Fibroblast of lung (primary cell): ENCODE results near the gene MORC1. TPM values are rescaled to one million over a fixed set of nuclear protein-coding genes. Genes with fewer than 3 reads are reported as not detected.

Experiments
- DNase-seq, 2 donors: peaks; one replicate each; pipeline versions ENCODE4 v3.0.0 to v3.0.0-alpha.2; 2010; ENCODE audit warnings: low read depth in 2 of 2
- H2AFZ ChIP-seq: 2 replicates; pipeline ENCODE4 v1.5.1; 2012; ENCODE audit warnings: low read length, control low read depth, inconsistent platforms
- H3K27ac ChIP-seq: 2 replicates; pipeline ENCODE4 v1.5.1; 2011; ENCODE audit warnings: low read length, control low read depth; ENCODE audit not compliant: insufficient read depth
- H3K27me3 ChIP-seq: 2 replicates; pipeline ENCODE4 v1.5.1; 2011; ENCODE audit warnings: mild to moderate bottlenecking, low read length; ENCODE audit not compliant: control insufficient read depth, insufficient read depth
- H3K36me3 ChIP-seq: 2 replicates; pipeline ENCODE4 v1.5.1; 2011; ENCODE audit warnings: low read length; ENCODE audit not compliant: control insufficient read depth, insufficient read depth
- H3K4me1 ChIP-seq: 2 replicates; pipeline ENCODE4 v1.5.1; 2011; ENCODE audit warnings: low read length; ENCODE audit not compliant: control insufficient read depth, insufficient read depth; ENCODE audit errors: extremely low read depth
- H3K4me2 ChIP-seq: 2 replicates; pipeline ENCODE4 v1.5.1; 2011; ENCODE audit warnings: low read length, control low read depth; ENCODE audit not compliant: insufficient read depth; ENCODE audit errors: extremely low read depth
- H3K4me3 ChIP-seq, 4 experiments: fragments of 200-600 bp in 1 of 4; sonication (generic) in 1 of 4; replicated peaks in 1 of 4; 2 replicates each; pipeline ENCODE4 v1.5.1; 2011 to 2016; ENCODE audit warnings: low read length in 4 of 4, low read depth in 3 of 4, mild to moderate bottlenecking in 3 of 4, control low read depth in 2 of 4, inconsistent platforms in 1 of 4, mixed read lengths in 1 of 4; ENCODE audit not compliant: insufficient read depth in 1 of 4; ENCODE audit errors: control extremely low read depth in 1 of 4
- H3K79me2 ChIP-seq: 2 replicates; pipeline ENCODE4 v1.5.1; 2012; ENCODE audit warnings: mild to moderate bottlenecking, low read length, inconsistent platforms; ENCODE audit not compliant: control insufficient read depth, insufficient read depth
- H3K9ac ChIP-seq: 2 replicates; pipeline ENCODE4 v1.5.1; 2011; ENCODE audit warnings: mild to moderate bottlenecking, low read length, control low read depth; ENCODE audit not compliant: insufficient read depth
- H3K9me3 ChIP-seq: 2 replicates; pipeline ENCODE4 v1.5.1; 2012; ENCODE audit warnings: low read depth, low read length; ENCODE audit not compliant: control insufficient read depth, insufficient read depth
- H4K20me1 ChIP-seq: 2 replicates; pipeline ENCODE4 v1.5.1; 2011; ENCODE audit warnings: low read length; ENCODE audit not compliant: control insufficient read depth, insufficient read depth; ENCODE audit errors: extremely low read depth
- EZH2 ChIP-seq: IDR thresholded peaks from 2 replicates; pipeline ENCODE4 v1.5.1; 2012; ENCODE audit warnings: low read length, control low read depth, mild to moderate bottlenecking; ENCODE audit errors: missing control alignments
- polyA plus RNA-seq, 2 donors: library from polyadenylated mRNA; depleted of rRNA in 1 of 2; stranded (reverse) in 1 of 2; unstranded in 1 of 2; fragments of >200 nt; gene quantifications; 2 replicates each; pipeline ENCODE4 v1.2.1, GENCODE V29; 2011 to 2012; ENCODE audit warnings: missing spikeins in 1 of 2
- total RNA-seq: library from RNA; depleted of rRNA; stranded (reverse); fragments of >200 nt; gene quantifications from 2 replicates; pipeline ENCODE4 v1.2.1, GENCODE V29; 2014
- TF ChIP-seq, protein P1 (sequence below), 2 donors: IDR thresholded peaks in 1 of 2; conservative IDR thresholded peaks in 1 of 2; 1 replicate in 1 of 2; 2 replicates in 1 of 2; pipeline ENCODE4 v1.5.1; 2011 to 2012; ENCODE audit warnings: low read length in 2 of 2, control low read depth in 1 of 2, inconsistent platforms in 1 of 2, low read depth in 1 of 2, mild to moderate bottlenecking in 1 of 2

The MORC1 gene
- total and polyA plus RNA-seq, 2 donors (not counting 1 experiment from before 2014, with no cell fraction given), result not detected

DNA sequence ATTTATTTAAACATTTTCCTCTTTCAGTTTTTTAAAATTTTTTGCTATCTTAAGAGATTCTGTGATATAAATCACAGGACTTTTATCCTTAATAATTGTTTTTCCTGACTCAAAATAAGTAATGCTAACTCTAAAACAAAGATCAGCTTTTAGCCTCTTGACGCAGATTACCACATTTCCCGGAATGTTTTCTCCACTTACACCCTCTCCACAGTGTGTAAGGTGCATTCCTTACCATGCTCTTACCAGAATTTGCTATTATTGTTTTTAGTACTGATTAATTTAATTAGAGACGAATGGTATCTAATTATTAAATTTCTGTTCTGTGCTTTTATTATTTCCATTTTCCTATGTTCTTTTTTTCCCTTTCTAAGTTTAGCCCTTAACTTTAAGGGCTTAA is 199.1 kb downstream of the MORC1 start:
- H3K36me3 ChIP-seq, result no peaks in the 10 kb centered on the region

GRCh38 chr3:108914774-108915641 is 202.9 kb downstream of the MORC1 start:
- H3K4me2 ChIP-seq, result no peak overlapping the region
- H3K27me3 ChIP-seq, result no peaks in the 10 kb centered on the region
- H3K36me3 ChIP-seq, result no peaks in the 10 kb centered on the region
- peak; percentile 61 to 66 for DNase-seq
- no peak overlapping the region for H3K27ac ChIP-seq
- no peaks in the 10 kb centered on the region for H3K9me3 ChIP-seq
- H3K4me1 ChIP-seq, result no peaks in the 10 kb centered on the region
- no peak overlapping the region for H3K9ac ChIP-seq
- TF ChIP-seq, protein P1, sequence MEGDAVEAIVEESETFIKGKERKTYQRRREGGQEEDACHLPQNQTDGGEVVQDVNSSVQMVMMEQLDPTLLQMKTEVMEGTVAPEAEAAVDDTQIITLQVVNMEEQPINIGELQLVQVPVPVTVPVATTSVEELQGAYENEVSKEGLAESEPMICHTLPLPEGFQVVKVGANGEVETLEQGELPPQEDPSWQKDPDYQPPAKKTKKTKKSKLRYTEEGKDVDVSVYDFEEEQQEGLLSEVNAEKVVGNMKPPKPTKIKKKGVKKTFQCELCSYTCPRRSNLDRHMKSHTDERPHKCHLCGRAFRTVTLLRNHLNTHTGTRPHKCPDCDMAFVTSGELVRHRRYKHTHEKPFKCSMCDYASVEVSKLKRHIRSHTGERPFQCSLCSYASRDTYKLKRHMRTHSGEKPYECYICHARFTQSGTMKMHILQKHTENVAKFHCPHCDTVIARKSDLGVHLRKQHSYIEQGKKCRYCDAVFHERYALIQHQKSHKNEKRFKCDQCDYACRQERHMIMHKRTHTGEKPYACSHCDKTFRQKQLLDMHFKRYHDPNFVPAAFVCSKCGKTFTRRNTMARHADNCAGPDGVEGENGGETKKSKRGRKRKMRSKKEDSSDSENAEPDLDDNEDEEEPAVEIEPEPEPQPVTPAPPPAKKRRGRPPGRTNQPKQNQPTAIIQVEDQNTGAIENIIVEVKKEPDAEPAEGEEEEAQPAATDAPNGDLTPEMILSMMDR (conservative IDR thresholded peaks at IDR 0.05 in 1 of 2, IDR thresholded peaks at IDR 0.05 in 1 of 2; ENCODE audit: low read depth in 1 of 2, low read length in 2 of 2), result peak; percentile 93 to 94
- no peak for TF ChIP-seq EZH2
- no peaks in the 10 kb centered on the region for H3K79me2 ChIP-seq
- no peaks in the 10 kb centered on the region for H4K20me1 ChIP-seq
- H2AFZ ChIP-seq, result no peak overlapping the region
- H3K4me3 ChIP-seq, result no peak overlapping the region

More for the DNA sequence above, 199.1 kb downstream of the MORC1 start:
- no peak overlapping the region for H2AFZ ChIP-seq
- TF ChIP-seq, protein P1 (conservative IDR thresholded peaks at IDR 0.05 in 1 of 2, IDR thresholded peaks at IDR 0.05 in 1 of 2; ENCODE audit: low read depth in 1 of 2, low read length in 2 of 2), result no peak
- no peak for TF ChIP-seq EZH2
- H3K27ac ChIP-seq, result no peak overlapping the region
- no peaks in the 10 kb centered on the region for H3K27me3 ChIP-seq
- H3K4me1 ChIP-seq, result no peaks in the 10 kb centered on the region
- no peak overlapping the region for H3K9ac ChIP-seq
- H4K20me1 ChIP-seq, result no peaks in the 10 kb centered on the region
- no peaks in the 10 kb centered on the region for H3K79me2 ChIP-seq
- H3K4me2 ChIP-seq, result no peak overlapping the region
- H3K9me3 ChIP-seq, result no peaks in the 10 kb centered on the region
- DNase-seq, result no peak
- no peak overlapping the region for H3K4me3 ChIP-seq

DNA sequence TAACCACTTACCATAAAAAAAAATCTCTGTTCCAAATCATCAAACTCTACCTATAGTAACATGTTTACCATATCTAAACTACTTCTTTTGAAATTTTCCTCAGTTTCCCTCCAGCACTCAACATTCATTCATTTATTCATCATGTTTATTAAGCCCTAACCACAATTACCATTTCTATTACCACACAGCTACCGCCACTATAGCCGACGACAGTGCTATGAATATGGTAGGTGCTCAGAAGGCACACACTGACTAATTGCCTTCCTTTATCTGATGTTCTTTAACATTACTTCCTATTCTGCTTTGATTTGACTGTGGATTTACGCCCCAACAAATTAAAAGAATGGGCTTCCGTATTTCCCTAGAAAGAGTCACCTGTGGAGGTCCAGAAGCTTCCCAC is 208.1 kb downstream of the MORC1 start:
- no peaks in the 10 kb centered on the region for H3K36me3 ChIP-seq
- no peaks in the 10 kb centered on the region for H3K27me3 ChIP-seq
- no peak overlapping the region for H3K9ac ChIP-seq
- no peaks in the 10 kb centered on the region for H3K79me2 ChIP-seq
- no peak overlapping the region for H2AFZ ChIP-seq
- no peaks in the 10 kb centered on the region for H3K4me1 ChIP-seq
- H4K20me1 ChIP-seq, result no peaks in the 10 kb centered on the region
- H3K9me3 ChIP-seq, result no peaks in the 10 kb centered on the region
- no peak overlapping the region for H3K4me2 ChIP-seq
- TF ChIP-seq, protein P1 (conservative IDR thresholded peaks at IDR 0.05 in 1 of 2, IDR thresholded peaks at IDR 0.05 in 1 of 2; ENCODE audit: low read depth in 1 of 2, low read length in 2 of 2), result no peak
- TF ChIP-seq EZH2, result no peak
- H3K27ac ChIP-seq, result no peak overlapping the region
- DNase-seq, result no peak
- H3K4me3 ChIP-seq, result no peak overlapping the region

Other genes with a start within 250 kb of the MORC1 start
- not detected in 2 replicates for gene GUCA1C, start 164.3 kb downstream of the MORC1 start, total RNA-seq
- not detected in 2 replicates for gene GUCA1C, start 164.3 kb downstream of the MORC1 start, polyA plus RNA-seq
- not detected in 2 replicates for gene C3orf85, start 18.6 kb upstream of the MORC1 start, total RNA-seq
- gene C3orf85, start 18.6 kb upstream of the MORC1 start, polyA plus RNA-seq, result not detected in 2 replicates
- gene DPPA2, start 198.4 kb upstream of the MORC1 start, total RNA-seq, result not detected in 2 replicates
- not detected in 2 replicates for gene DPPA2, start 198.4 kb upstream of the MORC1 start, polyA plus RNA-seq
- 0.26 TPM in 1 of 2 replicates, not detected in the other for gene DPPA4, start 219.4 kb upstream of the MORC1 start, total RNA-seq
- 0.02 and 0.06 TPM in 2 replicates for gene DPPA4, start 219.4 kb upstream of the MORC1 start, polyA plus RNA-seq